Neural progenitor cell (in vitro differentiated cells): ENCODE data around the gene BAZ1A. TPM values are rescaled to one million over a fixed set of nuclear protein-coding genes. Genes with fewer than 3 reads are reported as not detected.

Experiments
- DNase-seq: peaks from one replicate; pipeline ENCODE4 v3.0.0-alpha.2; 2016; ENCODE audit warnings: low spot score
- H2AFZ ChIP-seq: fragments of 200-600 bp; sonication (generic); replicated peaks from 2 replicates; pipeline ENCODE4 v1.6.1; 2016; ENCODE audit warnings: antibody characterized with exemption
- H3F3A ChIP-seq: fragments of 200-600 bp; sonication (generic); 2 replicates; pipeline ENCODE4 v1.6.1; 2016; ENCODE audit warnings: antibody characterized with exemption, low read depth
- H3K27ac ChIP-seq: fragments of 200-600 bp; sonication (generic); 2 replicates; pipeline ENCODE4 v1.5.1; 2016; ENCODE audit warnings: mild to moderate bottlenecking
- H3K27me3 ChIP-seq: fragments of 200-600 bp; sonication (generic); 2 replicates; pipeline ENCODE4 v1.6.1; 2016; ENCODE audit warnings: mild to moderate bottlenecking, moderate library complexity
- H3K36me3 ChIP-seq: fragments of 200-600 bp; sonication (generic); 2 replicates; pipeline ENCODE4 v1.5.1; 2016
- H3K4me1 ChIP-seq: fragments of 200-600 bp; sonication (generic); 2 replicates; pipeline ENCODE4 v1.6.1; 2016; ENCODE audit warnings: mixed run types
- H3K4me2 ChIP-seq: fragments of 200-600 bp; sonication (generic); 2 replicates; pipeline ENCODE4 v1.6.1; 2016
- H3K4me3 ChIP-seq: fragments of 200-600 bp; sonication (generic); 2 replicates; pipeline ENCODE4 v1.5.1; 2016
- H3K79me2 ChIP-seq: fragments of 200-600 bp; sonication (generic); 2 replicates; pipeline ENCODE4 v1.6.1; 2016; ENCODE audit warnings: low read depth
- H3K9ac ChIP-seq: fragments of 200-600 bp; sonication (generic); 2 replicates; pipeline ENCODE4 v1.6.1; 2016
- H3K9me3 ChIP-seq: fragments of 200-600 bp; sonication (generic); 2 replicates; pipeline ENCODE4 v1.5.1; 2016; ENCODE audit warnings: low read depth
- H4K20me1 ChIP-seq: fragments of 200-600 bp; sonication (generic); 2 replicates; pipeline ENCODE4 v1.6.1; 2016; ENCODE audit warnings: low read depth
- H3K27ac Mint-ChIP-seq: 3 replicates; pipeline ENCODE4 v1.8.0; 2021; ENCODE audit warnings: mixed read lengths
- H3K27me3 Mint-ChIP-seq: 2 replicates; pipeline ENCODE4 v1.8.0; 2022; ENCODE audit warnings: low read depth, mild to moderate bottlenecking, inconsistent platforms, moderate library complexity, mixed read lengths; ENCODE audit not compliant: insufficient read depth
- H3K36me3 Mint-ChIP-seq: 3 replicates; pipeline ENCODE4 v1.8.0; 2021; ENCODE audit warnings: mixed read lengths
- H3K4me1 Mint-ChIP-seq: 3 replicates; pipeline ENCODE4 v1.8.0; 2021; ENCODE audit warnings: mixed read lengths
- H3K4me3 Mint-ChIP-seq: 3 replicates; pipeline ENCODE4 v1.8.0; 2021; ENCODE audit warnings: mild to moderate bottlenecking, moderate library complexity, mixed read lengths
- H3K9me3 Mint-ChIP-seq: 3 replicates; pipeline ENCODE4 v1.8.0; 2020; ENCODE audit warnings: mixed read lengths
- CTCF ChIP-seq: fragments of 200-600 bp; sonication (generic); IDR thresholded peaks from 2 replicates; pipeline ENCODE4 v1.5.1; 2017; ENCODE audit warnings: antibody characterized with exemption, mild to moderate bottlenecking
- EZH2 ChIP-seq: fragments of 200-600 bp; sonication (generic); IDR thresholded peaks from 2 replicates; pipeline ENCODE4 v1.6.1; 2017; ENCODE audit warnings: antibody characterized with exemption, mild to moderate bottlenecking, moderate library complexity
- EZH2phosphoT487 ChIP-seq: fragments of 200-600 bp; sonication (generic); IDR thresholded peaks from 2 replicates; pipeline ENCODE4 v1.6.1; 2017; ENCODE audit warnings: antibody characterized with exemption
- total RNA-seq: library from RNA; depleted of rRNA; stranded (reverse); fragments of >200 nt; gene quantifications from 2 replicates; pipeline ENCODE4 v1.2.3, GENCODE V29; 2015; ENCODE audit warnings: low replicate concordance

The BAZ1A gene
- total RNA-seq, 1 donor from 2014 or later = 11.5 TPM

GRCh38 chr14:34732802-34733201, 142.4 kb downstream of the BAZ1A start:
- H3K9ac ChIP-seq = no peak overlapping the region
- peak overlapping the region; percentile 2 for H2AFZ ChIP-seq
- no peak for DNase-seq
- H3K4me3 Mint-ChIP-seq = no peak overlapping the region
- H3K36me3 Mint-ChIP-seq = no peaks in the 10 kb centered on the region
- H3F3A ChIP-seq = no peaks in the 10 kb centered on the region
- H3K4me3 ChIP-seq = no peak overlapping the region
- H3K4me1 Mint-ChIP-seq = no peaks in the 10 kb centered on the region
- no peak overlapping the region for H3K4me2 ChIP-seq
- TF ChIP-seq EZH2 (no peak), CTCF (no peak), EZH2phosphoT487 (no peak)
- no peak overlapping the region for H3K27ac Mint-ChIP-seq
- H3K9me3 ChIP-seq = no peaks in the 10 kb centered on the region
- no peaks in the 10 kb centered on the region for H3K36me3 ChIP-seq
- no peak overlapping the region for H3K27ac ChIP-seq
- no peaks in the 10 kb centered on the region for H3K79me2 ChIP-seq
- no peaks in the 10 kb centered on the region for H3K4me1 ChIP-seq
- H3K9me3 Mint-ChIP-seq = peaks cover 3% of the 10 kb centered on the region
- peaks cover 6% of the 10 kb centered on the region for H3K27me3 Mint-ChIP-seq
- H3K27me3 ChIP-seq = no peaks in the 10 kb centered on the region
- H4K20me1 ChIP-seq = no peaks in the 10 kb centered on the region

GRCh38 chr14:34723867-34724266, 151.3 kb downstream of the BAZ1A start:
- Mint-ChIP-seq H3K4me3 (no peak overlapping the region), H3K9me3 (no peaks in the 10 kb centered on the region), H3K36me3 (no peaks in the 10 kb centered on the region), H3K27me3 (peaks cover 3% of the 10 kb centered on the region), H3K27ac (no peak overlapping the region), H3K4me1 (no peaks in the 10 kb centered on the region)
- Histone ChIP-seq H3K27me3 (no peaks in the 10 kb centered on the region), H2AFZ (peak overlapping the region; percentile 92), H4K20me1 (no peaks in the 10 kb centered on the region), H3K9ac (no peak overlapping the region), H3K79me2 (no peaks in the 10 kb centered on the region), H3K36me3 (no peaks in the 10 kb centered on the region), H3K9me3 (no peaks in the 10 kb centered on the region), H3K4me1 (no peaks in the 10 kb centered on the region), H3K4me2 (no peak overlapping the region), H3K27ac (no peak overlapping the region), H3F3A (no peaks in the 10 kb centered on the region), H3K4me3 (no peak overlapping the region)
- no peak for TF ChIP-seq EZH2phosphoT487
- no peak for TF ChIP-seq EZH2
- no peak for DNase-seq

- Histone ChIP-seq H3K4me2 (no peak overlapping the region), H4K20me1 (no peaks in the 10 kb centered on the region), H2AFZ (peak overlapping the region; percentile 92), H3K27me3 (no peaks in the 10 kb centered on the region), H3K9ac (no peak overlapping the region), H3F3A (no peaks in the 10 kb centered on the region), H3K4me3 (no peak overlapping the region), H3K36me3 (no peaks in the 10 kb centered on the region), H3K9me3 (no peaks in the 10 kb centered on the region), H3K79me2 (no peaks in the 10 kb centered on the region), H3K4me1 (no peaks in the 10 kb centered on the region), H3K27ac (no peak overlapping the region)
- Mint-ChIP-seq H3K4me3 (no peak overlapping the region), H3K27me3 (peaks cover 3% of the 10 kb centered on the region), H3K27ac (peak overlapping the region; percentile 18), H3K36me3 (no peaks in the 10 kb centered on the region), H3K4me1 (no peaks in the 10 kb centered on the region), H3K9me3 (no peaks in the 10 kb centered on the region)
- TF ChIP-seq CTCF (peak; percentile 80), EZH2phosphoT487 (no peak), EZH2 (no peak)
- DNase-seq = peak; percentile 32
Measured at GRCh38 chr14:34722723-34723545, 152.2 kb downstream of the BAZ1A start.

- Histone ChIP-seq H3K9ac (no peak overlapping the region), H3K79me2 (no peaks in the 10 kb centered on the region), H3K4me3 (no peak overlapping the region), H4K20me1 (no peaks in the 10 kb centered on the region), H3K4me1 (no peaks in the 10 kb centered on the region), H2AFZ (no peak overlapping the region), H3K27ac (no peak overlapping the region), H3K27me3 (peaks cover 1% of the 10 kb centered on the region), H3K36me3 (no peaks in the 10 kb centered on the region), H3K4me2 (no peak overlapping the region), H3F3A (no peaks in the 10 kb centered on the region), H3K9me3 (no peaks in the 10 kb centered on the region)
- H3K4me3 Mint-ChIP-seq = no peak overlapping the region
- no peak for DNase-seq
- peaks cover 3% of the 10 kb centered on the region for H3K27me3 Mint-ChIP-seq
- TF ChIP-seq EZH2phosphoT487 (no peak), CTCF (no peak), EZH2 (no peak)
- H3K9me3 Mint-ChIP-seq = no peaks in the 10 kb centered on the region
- no peak overlapping the region for H3K27ac Mint-ChIP-seq
- peaks cover 2% of the 10 kb centered on the region for H3K4me1 Mint-ChIP-seq
- H3K36me3 Mint-ChIP-seq = no peaks in the 10 kb centered on the region
Measured at GRCh38 chr14:34721129-34721528, 154.0 kb downstream of the BAZ1A start.
